ENCODE results near the gene LSAMP.
"Not testable (repeated sequence)": the region's sequence is repeated elsewhere in the genome, so short reads cannot be mapped to it uniquely, and the experiment has no call there.

Gene LSAMP

GRCh38 chr3:116078561-116078960 is 366.7 kb downstream of the LSAMP start:
- H3K4me2 ChIP-seq (ENCODE audit: low read length): no peak overlapping the region
- no peak overlapping the region for H3K14ac ChIP-seq (ENCODE audit: low read length)
- H2BK12ac ChIP-seq (ENCODE audit: low read length): no peak overlapping the region
- H3K36me3 ChIP-seq (ENCODE audit: control insufficient read depth in 1 of 2, insufficient read depth in 2 of 2, low read length in 2 of 2): no peaks in the 10 kb centered on the region
- H3K27ac ChIP-seq (ENCODE audit: low read depth, low read length): no peak overlapping the region
- no peak overlapping the region for H2AK5ac ChIP-seq (ENCODE audit: low read length)
- no peak overlapping the region for H3K4ac ChIP-seq (ENCODE audit: low read depth, low read length)
- H3K23ac ChIP-seq (ENCODE audit: low read length): no peak overlapping the region
- H2BK120ac ChIP-seq (ENCODE audit: insufficient read depth, low read length, poor library complexity): no peak overlapping the region
- H2AFZ ChIP-seq (ENCODE audit: insufficient read depth, low read length, poor library complexity): no peak overlapping the region
- DNase-seq: no peak
- H3K4me1 ChIP-seq (ENCODE audit: control insufficient read depth in 1 of 2, insufficient read depth in 2 of 2, low read length in 2 of 2): no peaks in the 10 kb centered on the region
- H4K12ac ChIP-seq (ENCODE audit: low read depth, low read length): no peak overlapping the region
- H3K9me3 ChIP-seq (ENCODE audit: insufficient read depth, low read depth, low read length): no peaks in the 10 kb centered on the region
- H3K18ac ChIP-seq (ENCODE audit: low read length): no peak overlapping the region
- H3K27me3 ChIP-seq (ENCODE audit: insufficient read depth, low read length): no peaks in the 10 kb centered on the region
- H4K91ac ChIP-seq (ENCODE audit: low read depth, low read length): no peak overlapping the region
- H3K4me3 ChIP-seq (ENCODE audit: low read depth, low read length): no peak overlapping the region
- H4K8ac ChIP-seq (ENCODE audit: low read depth, low read length): no peak overlapping the region
- H3K79me1 ChIP-seq (ENCODE audit: low read length): no peaks in the 10 kb centered on the region
- no CpG with 5 or more reads among the region's 7 CpGs for WGBS (ENCODE audit: extremely low coverage, insufficient coverage, insufficient read length)
- H2BK5ac ChIP-seq (ENCODE audit: low read depth, low read length, poor library complexity): no peak overlapping the region
- no peaks in the 10 kb centered on the region for H3K79me2 ChIP-seq (ENCODE audit: control insufficient read depth, insufficient read depth, low read length, poor library complexity)
- no peak overlapping the region for H3K9ac ChIP-seq (ENCODE audit: low read length)

DNA sequence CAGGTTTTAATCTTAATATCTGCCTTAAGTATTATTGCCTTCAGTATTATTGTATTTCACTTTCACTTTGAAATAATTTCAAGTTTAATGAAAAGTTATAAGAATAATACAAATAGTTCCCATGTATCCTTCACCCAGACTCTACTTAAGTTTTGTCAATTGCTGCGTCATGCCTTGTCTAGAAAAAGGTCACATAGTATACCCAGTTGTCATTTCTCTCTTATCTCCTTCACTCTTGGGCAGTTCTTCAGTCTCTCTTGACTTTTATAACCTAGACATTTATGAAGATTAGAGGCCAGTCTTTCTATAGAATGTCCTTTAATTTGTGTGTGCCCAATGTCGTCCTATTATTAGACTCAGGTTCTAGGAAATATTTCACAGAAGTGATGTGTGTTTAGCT is 367.7 kb downstream of the LSAMP start:
- Histone ChIP-seq H2BK120ac (ENCODE audit: insufficient read depth, low read length, poor library complexity) (no peak overlapping the region), H4K91ac (ENCODE audit: low read depth, low read length) (no peak overlapping the region), H4K8ac (ENCODE audit: low read depth, low read length) (no peak overlapping the region), H3K79me2 (ENCODE audit: control insufficient read depth, insufficient read depth, low read length, poor library complexity) (no peaks in the 10 kb centered on the region), H3K23ac (ENCODE audit: low read length) (no peak overlapping the region), H2BK5ac (ENCODE audit: low read depth, low read length, poor library complexity) (no peak overlapping the region), H3K27ac (ENCODE audit: low read depth, low read length) (no peak overlapping the region), H3K4ac (ENCODE audit: low read depth, low read length) (no peak overlapping the region), H3K36me3 (ENCODE audit: control insufficient read depth in 1 of 2, insufficient read depth in 2 of 2, low read length in 2 of 2) (no peaks in the 10 kb centered on the region), H3K9ac (ENCODE audit: low read length) (no peak overlapping the region), H3K4me2 (ENCODE audit: low read length) (no peak overlapping the region), H2AK5ac (ENCODE audit: low read length) (no peak overlapping the region), H3K27me3 (ENCODE audit: insufficient read depth, low read length) (no peaks in the 10 kb centered on the region), H3K14ac (ENCODE audit: low read length) (no peak overlapping the region), H2BK12ac (ENCODE audit: low read length) (no peak overlapping the region), H3K9me3 (ENCODE audit: insufficient read depth, low read depth, low read length) (no peaks in the 10 kb centered on the region), H4K12ac (ENCODE audit: low read depth, low read length) (no peak overlapping the region), H3K79me1 (ENCODE audit: low read length) (no peaks in the 10 kb centered on the region), H3K18ac (ENCODE audit: low read length) (no peak overlapping the region), H2AFZ (ENCODE audit: insufficient read depth, low read length, poor library complexity) (no peak overlapping the region), H3K4me1 (ENCODE audit: control insufficient read depth in 1 of 2, insufficient read depth in 2 of 2, low read length in 2 of 2) (no peaks in the 10 kb centered on the region), H3K4me3 (ENCODE audit: low read depth, low read length) (no peak overlapping the region)
- no CpG with 5 or more reads among the region's 2 CpGs for WGBS (ENCODE audit: extremely low coverage, insufficient coverage, insufficient read length)
- no peak for DNase-seq

DNA sequence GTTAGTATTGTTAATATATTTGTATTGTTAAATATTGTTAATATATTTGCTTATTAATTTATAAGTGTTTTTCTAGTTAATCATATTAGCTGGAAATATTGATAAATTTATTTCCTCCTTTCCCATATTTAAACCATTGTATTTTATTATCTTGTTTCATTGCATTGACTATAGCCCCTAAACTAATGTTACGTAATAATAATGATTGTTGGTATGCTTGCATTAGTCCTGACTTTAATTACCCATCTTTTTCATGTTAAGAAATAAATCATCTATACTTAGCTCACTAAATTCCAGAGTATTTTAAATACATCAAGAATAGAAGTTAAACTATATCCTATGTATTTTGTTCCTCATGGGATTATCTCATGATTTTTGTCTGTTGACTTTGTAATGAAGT is 368.2 kb downstream of the LSAMP start:
- H4K8ac ChIP-seq (ENCODE audit: low read depth, low read length): no peak overlapping the region
- no peaks in the 10 kb centered on the region for H3K27me3 ChIP-seq (ENCODE audit: insufficient read depth, low read length)
- H4K12ac ChIP-seq (ENCODE audit: low read depth, low read length): no peak overlapping the region
- H3K9me3 ChIP-seq (ENCODE audit: insufficient read depth, low read depth, low read length): no peaks in the 10 kb centered on the region
- no peaks in the 10 kb centered on the region for H3K4me1 ChIP-seq (ENCODE audit: control insufficient read depth in 1 of 2, insufficient read depth in 2 of 2, low read length in 2 of 2)
- no peak overlapping the region for H2BK12ac ChIP-seq (ENCODE audit: low read length)
- H2BK120ac ChIP-seq (ENCODE audit: insufficient read depth, low read length, poor library complexity): no peak overlapping the region
- no peak overlapping the region for H3K23ac ChIP-seq (ENCODE audit: low read length)
- no peak overlapping the region for H3K9ac ChIP-seq (ENCODE audit: low read length)
- no peak overlapping the region for H2AK5ac ChIP-seq (ENCODE audit: low read length)
- H4K91ac ChIP-seq (ENCODE audit: low read depth, low read length): no peak overlapping the region
- H2BK5ac ChIP-seq (ENCODE audit: low read depth, low read length, poor library complexity): no peak overlapping the region
- H3K18ac ChIP-seq (ENCODE audit: low read length): no peak overlapping the region
- H3K4me2 ChIP-seq (ENCODE audit: low read length): no peak overlapping the region
- no peak overlapping the region for H3K27ac ChIP-seq (ENCODE audit: low read depth, low read length)
- H3K36me3 ChIP-seq (ENCODE audit: control insufficient read depth in 1 of 2, insufficient read depth in 2 of 2, low read length in 2 of 2): no peaks in the 10 kb centered on the region
- no peak overlapping the region for H3K4me3 ChIP-seq (ENCODE audit: low read depth, low read length)
- no peak overlapping the region for H3K4ac ChIP-seq (ENCODE audit: low read depth, low read length)
- no CpG with 5 or more reads among the region's 1 CpG for WGBS (ENCODE audit: extremely low coverage, insufficient coverage, insufficient read length)
- H3K79me2 ChIP-seq (ENCODE audit: control insufficient read depth, insufficient read depth, low read length, poor library complexity): no peaks in the 10 kb centered on the region
- no peak overlapping the region for H3K14ac ChIP-seq (ENCODE audit: low read length)
- no peak for DNase-seq
- no peaks in the 10 kb centered on the region for H3K79me1 ChIP-seq (ENCODE audit: low read length)
- no peak overlapping the region for H2AFZ ChIP-seq (ENCODE audit: insufficient read depth, low read length, poor library complexity)

DNA sequence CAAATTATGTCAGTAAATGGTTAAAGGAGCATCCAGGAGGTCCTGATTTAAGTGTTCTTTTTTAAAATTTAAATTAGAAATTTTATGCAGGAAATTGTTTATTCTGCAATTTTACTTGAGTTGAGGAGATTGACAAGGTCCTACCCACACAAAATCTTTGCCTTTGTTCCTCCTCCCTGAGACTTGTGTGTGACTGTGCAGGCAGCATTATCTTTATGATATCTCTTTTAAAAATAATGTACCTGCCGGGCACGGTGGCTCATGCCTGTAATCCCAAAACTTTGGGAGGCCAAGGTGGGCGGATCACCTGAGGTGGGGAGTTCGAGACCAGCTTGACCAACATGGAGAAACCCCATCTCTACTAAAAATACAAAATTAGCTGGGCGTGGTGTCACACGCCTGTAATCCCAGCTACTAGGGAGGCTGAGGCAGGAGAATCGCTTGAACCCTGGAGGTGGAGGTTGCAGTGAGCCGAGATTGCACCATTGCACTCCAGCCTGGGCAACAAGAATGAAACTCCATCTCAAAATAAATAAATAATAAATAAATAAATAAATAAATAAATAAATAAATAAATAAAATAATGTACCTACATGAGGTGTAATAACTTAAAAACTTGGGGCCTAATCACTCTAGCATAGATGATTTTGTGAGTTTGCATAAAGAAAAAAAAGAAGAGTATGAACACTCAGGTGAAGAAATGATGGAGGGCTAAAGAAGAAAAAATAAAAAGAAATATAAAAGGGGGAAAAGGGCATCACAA is 374.6 kb downstream of the LSAMP start:
- H3K23ac ChIP-seq (ENCODE audit: low read length); H3K4me2 ChIP-seq (ENCODE audit: low read length); H2BK120ac ChIP-seq (ENCODE audit: insufficient read depth, low read length, poor library complexity); H3K18ac ChIP-seq (ENCODE audit: low read length); H3K79me1 ChIP-seq (ENCODE audit: low read length); H3K27ac ChIP-seq (ENCODE audit: low read depth, low read length); H3K4me3 ChIP-seq (ENCODE audit: low read depth, low read length); H3K4ac ChIP-seq (ENCODE audit: low read depth, low read length); H2BK12ac ChIP-seq (ENCODE audit: low read length); H4K12ac ChIP-seq (ENCODE audit: low read depth, low read length); H3K79me2 ChIP-seq (ENCODE audit: control insufficient read depth, insufficient read depth, low read length, poor library complexity); H4K91ac ChIP-seq (ENCODE audit: low read depth, low read length); H2BK5ac ChIP-seq (ENCODE audit: low read depth, low read length, poor library complexity); H4K8ac ChIP-seq (ENCODE audit: low read depth, low read length); H3K27me3 ChIP-seq (ENCODE audit: insufficient read depth, low read length); H3K4me1 ChIP-seq (ENCODE audit: control insufficient read depth in 1 of 2, insufficient read depth in 2 of 2, low read length in 2 of 2); H3K9ac ChIP-seq (ENCODE audit: low read length); H3K36me3 ChIP-seq (ENCODE audit: control insufficient read depth in 1 of 2, insufficient read depth in 2 of 2, low read length in 2 of 2); DNase-seq; H3K14ac ChIP-seq (ENCODE audit: low read length); H2AFZ ChIP-seq (ENCODE audit: insufficient read depth, low read length, poor library complexity); H2AK5ac ChIP-seq (ENCODE audit: low read length); H3K9me3 ChIP-seq (ENCODE audit: insufficient read depth, low read depth, low read length): not testable (repeated sequence)
- no CpG with 5 or more reads among the region's 8 CpGs for WGBS (ENCODE audit: extremely low coverage, insufficient coverage, insufficient read length)

All from trophoblast cell (in vitro differentiated cells and primary cell).